ENCODE data around the gene PRKAG1. TPM values are rescaled to one million over a fixed set of nuclear protein-coding genes. Genes with fewer than 3 reads are reported as not detected.

PRKAG1 gene
- polyA plus RNA-seq, 3 donors = 80.8 to 89.0 (median 84.1) TPM

DNA sequence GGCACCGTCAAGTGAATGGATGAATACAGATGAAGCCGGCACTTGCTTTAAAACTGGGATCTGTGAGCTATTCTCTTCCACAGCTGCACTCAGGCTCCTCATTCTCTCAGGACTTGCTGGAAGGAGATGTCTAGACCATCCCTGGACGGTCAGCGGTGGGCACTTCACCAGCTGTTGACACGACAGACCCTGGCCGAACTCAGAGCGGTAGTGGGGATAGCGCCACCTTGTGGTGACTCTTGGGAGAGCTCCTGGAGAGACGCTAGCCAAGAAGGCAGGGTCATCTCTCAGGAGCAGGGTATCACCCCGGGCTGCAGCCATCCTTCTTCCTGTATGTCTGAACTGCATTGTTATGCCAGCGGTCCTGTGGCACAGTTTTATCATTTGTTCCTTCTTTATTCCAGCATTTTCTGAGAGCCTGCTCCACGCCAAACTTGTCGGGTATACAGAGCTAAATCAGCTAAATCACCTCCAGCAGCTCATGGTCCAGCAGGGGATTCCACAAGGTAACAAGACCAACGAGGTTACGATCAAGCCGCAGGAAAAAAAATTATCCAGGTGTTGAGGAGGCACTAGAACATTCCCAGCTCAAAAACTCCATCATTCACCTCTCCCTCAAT is 30.4 kb downstream of the PRKAG1 start:
- DNase-seq (ENCODE audit: low read depth in 3 of 3, low spot score in 2 of 3) = no peak

DNA sequence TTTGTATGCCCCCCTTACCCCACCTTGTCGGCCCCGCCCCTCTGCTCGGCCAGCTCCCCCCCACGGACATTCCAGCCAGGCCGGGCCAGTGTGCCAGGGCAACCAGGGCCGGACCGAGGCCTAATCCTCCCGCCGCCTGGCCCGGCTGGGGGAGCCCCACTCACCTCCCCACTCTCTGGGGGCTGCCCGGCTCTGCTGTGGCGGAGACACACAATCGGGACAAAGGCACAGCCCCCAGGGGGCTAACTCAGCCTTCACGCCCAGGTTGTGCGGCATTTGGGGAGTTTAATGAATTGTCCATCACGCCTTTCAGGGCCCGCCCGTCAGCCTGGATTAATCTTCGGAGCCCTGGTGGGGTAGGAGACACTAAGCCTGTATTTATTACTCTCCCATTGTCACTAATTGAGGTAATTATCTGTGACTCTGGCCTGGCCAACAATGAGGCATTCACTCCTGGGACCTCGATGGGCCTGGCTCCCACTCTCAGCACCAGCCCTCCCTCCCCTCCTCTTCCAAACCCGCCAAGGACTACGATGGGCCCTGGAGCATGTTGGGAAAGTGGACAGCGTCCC is 31.8 kb downstream of the PRKAG1 start:
- DNase-seq (ENCODE audit: low read depth in 3 of 3, low spot score in 2 of 3) = no peak

DNA sequence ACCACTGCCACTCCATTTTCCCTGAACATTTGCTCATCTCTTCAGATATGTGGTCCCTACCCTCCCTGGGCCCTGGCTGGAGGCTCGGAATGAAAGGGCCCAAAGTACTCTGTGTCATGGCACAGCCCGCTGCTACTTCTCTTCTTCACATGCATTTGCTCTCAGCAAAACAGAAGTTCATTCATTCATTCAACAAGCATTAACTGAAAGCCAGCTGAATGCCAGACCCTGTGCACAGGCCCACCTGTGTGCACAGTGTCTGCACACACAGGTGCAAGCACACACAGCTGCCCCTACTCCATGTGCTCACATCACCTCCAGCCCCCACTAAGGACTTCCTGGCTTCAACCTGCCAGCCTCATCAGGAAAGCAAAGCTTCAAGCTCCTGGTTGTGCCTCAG is 32.7 kb downstream of the PRKAG1 start:
- no peak for DNase-seq (ENCODE audit: low read depth in 3 of 3, low spot score in 2 of 3)

DNA sequence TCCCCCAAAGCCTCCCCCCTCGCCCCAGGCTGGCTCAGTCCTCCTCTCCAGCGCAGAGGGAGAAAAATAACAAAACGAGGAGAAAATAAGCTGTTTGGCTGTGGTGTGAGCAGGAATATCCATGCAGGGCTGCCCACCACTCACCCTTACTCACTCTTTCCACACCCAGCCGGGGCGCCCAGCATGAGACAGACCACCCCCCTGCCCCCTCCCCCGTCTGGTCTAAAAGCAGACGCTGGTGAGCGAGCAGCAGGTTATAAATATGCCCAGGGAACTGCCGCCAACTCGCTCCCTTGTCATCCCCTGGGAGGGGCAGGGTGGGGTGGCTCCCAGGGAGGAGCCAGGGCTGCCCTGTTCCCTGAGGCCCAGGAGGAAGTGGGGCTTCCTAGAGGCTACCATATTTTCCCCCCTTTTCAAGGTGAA is 33.1 kb downstream of the PRKAG1 start:
- DNase-seq (ENCODE audit: low read depth in 3 of 3, low spot score in 2 of 3) = no peak

DNA sequence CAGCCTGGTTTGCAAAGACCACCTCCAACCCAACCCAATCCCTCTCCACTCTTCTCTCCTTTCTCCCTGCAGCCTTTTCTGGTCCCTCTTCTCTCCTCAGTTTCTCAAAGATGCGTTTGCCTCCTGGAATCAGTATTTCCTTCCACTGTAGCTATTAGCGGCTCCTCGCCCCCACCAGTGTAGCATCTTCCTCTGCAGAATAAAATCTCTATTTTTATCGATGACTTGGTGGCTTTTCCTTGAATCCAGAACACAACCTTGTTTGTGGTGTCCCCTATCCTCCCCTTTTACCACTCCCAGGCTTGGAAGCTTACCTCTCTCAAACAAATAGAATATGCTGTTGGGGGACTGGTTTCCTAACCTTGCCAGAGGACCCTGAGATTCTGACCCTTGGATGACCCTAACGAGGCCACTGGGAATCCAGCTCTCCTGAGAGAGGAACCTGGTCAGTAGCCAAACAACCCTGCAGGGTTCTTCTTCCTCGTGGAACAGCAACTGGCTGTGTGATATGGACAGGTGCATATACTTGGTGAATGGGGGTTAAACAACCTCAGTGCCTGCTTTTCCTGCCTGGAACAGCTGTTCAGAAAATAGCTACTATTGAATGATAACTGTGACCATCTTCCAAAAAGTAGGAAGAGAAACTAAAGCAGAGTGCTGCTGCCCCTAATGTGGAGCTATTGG is 36.0 kb downstream of the PRKAG1 start:
- DNase-seq (ENCODE audit: low read depth in 3 of 3, low spot score in 2 of 3) = no peak

DNA sequence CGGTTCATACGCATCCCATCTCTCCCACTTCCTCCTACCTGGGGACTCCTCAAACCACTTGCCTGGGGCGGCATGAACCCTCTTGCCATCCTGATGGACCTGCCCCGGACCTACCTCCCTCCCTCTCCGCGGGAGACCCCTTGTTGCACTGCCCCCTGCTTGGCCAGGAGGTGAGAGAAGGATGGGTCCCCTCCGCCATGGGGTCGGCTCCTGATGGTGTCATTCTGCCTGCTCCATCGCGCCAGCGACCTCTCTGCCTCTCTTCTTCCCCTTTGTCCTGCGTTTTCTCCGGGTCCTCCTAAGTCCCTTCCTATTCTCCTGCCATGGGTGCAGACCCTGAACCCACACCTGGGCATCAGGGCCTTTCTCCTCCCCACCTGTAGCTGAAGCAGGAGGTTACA is 36.8 kb downstream of the PRKAG1 start:
- DNase-seq (ENCODE audit: low read depth in 3 of 3, low spot score in 2 of 3) = no peak

DNA sequence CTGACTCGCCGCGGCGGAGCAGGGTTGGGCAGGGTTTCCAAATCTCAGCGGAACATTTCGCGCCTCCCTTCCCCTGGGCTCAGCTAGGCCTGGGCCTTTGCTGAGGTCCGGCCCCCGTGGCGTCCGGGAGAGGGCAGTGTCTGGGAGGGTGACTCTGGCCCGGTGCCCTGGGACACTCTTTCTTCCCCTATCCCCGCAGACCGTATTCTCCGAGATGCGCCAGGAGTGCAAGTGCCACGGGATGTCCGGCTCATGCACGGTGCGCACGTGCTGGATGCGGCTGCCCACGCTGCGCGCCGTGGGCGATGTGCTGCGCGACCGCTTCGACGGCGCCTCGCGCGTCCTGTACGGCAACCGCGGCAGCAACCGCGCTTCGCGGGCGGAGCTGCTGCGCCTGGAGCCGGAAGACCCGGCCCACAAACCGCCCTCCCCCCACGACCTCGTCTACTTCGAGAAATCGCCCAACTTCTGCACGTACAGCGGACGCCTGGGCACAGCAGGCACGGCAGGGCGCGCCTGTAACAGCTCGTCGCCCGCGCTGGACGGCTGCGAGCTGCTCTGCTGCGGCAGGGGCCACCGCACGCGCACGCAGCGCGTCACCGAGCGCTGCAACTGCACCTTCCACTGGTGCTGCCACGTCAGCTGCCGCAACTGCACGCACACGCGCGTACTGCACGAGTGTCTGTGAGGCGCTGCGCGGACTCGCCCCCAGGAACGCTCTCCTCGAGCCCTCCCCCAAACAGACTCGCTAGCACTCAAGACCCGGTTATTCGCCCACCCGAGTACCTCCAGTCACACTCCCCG is 37.4 kb downstream of the PRKAG1 start:
- no peak for DNase-seq (ENCODE audit: low read depth in 3 of 3, low spot score in 2 of 3)

DNA sequence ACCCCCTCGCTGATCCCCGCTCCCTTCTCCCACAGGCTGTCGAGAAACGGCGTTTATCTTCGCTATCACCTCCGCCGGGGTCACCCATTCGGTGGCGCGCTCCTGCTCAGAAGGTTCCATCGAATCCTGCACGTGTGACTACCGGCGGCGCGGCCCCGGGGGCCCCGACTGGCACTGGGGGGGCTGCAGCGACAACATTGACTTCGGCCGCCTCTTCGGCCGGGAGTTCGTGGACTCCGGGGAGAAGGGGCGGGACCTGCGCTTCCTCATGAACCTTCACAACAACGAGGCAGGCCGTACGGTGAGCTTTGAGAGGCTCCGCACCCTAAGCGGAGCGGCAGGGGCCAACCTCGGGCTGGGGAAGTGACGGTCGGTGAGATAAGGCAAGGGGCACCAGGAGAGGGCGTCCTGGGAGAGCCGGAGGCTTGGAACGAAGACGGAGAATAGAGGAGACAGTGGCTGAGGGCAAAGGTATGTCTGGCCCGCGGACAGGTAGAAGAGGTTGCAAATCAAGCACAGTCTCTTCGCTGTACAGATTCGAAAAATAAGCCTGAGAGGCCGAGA is 38.1 kb downstream of the PRKAG1 start:
- DNase-seq (ENCODE audit: low read depth in 3 of 3, low spot score in 2 of 3) = no peak

DNA sequence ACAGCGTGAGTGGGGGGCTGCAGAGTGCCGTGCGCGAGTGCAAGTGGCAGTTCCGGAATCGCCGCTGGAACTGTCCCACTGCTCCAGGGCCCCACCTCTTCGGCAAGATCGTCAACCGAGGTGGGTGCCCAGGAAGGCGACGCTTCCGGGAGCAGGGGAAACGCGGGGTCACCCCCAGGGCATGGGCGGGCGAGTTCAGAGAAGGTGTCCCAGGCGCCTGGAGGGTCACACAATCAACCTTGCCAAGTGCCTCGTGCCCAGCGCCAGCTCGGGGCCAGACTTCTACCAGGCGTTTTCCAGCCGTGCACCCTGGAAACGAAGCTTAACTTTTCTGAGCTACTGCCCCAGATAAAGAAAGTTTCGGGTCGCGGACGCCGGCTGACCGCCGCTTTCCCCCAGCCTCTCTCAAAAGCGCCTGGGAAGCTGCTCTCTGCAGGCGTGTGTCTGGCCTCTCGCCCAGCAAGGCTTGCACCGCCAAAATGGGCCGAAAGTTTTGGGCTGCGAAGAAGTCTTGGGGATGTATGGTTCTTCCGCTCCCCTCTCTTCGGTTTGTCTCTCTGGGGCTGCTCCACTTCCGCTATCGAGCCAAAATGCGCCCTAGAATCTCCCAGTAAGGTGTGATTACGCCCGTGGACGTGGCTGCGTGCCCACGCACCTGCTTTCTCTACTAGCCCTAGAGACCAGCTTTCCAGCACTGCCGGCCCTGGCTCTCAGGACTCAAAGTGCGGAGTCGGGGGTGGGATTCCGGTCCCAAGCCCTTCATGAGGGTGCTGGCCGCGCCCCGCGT is 38.8 kb downstream of the PRKAG1 start:
- DNase-seq (ENCODE audit: low read depth in 3 of 3, low spot score in 2 of 3) = no peak

DNA sequence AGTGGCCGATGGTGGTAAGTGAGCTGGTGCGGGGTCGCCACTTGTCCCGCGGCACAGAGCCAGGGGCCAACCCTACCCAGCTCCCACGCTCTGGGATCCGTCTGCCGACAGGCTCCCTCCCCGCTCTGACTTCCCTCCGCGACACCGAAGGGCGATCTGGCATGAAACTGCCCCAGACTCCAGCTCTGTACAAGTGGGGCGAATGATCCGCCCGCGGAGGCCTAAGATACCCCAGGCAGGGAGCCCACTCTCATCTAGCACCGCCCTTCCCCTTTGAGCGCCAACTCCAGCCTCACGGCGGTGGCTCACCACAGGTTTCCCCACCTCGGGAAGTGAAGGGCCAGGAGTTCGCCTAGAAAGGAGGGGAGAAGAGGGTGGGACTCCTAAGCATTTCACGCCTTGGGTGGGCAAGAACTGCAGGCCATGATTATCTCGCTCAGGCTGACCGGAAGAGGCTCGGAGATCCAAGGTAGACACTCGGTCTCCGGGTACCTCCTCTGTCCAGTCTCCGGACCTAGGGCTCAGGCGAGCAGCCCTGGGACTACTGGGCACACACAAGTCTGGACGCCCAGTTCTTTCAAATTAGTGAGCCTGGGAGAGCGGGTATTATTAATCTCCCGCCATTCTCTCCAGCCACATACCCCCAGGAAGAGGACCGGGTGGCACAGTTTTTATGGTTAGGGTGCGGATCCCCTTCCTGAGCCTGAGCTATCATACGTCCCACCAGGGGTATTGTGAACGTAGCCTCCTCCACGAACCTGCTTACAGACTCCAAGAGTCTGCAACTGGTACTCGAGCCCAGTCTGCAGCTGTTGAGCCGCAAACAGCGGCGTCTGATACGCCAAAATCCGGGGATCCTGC is 39.6 kb downstream of the PRKAG1 start:
- no peak for DNase-seq (ENCODE audit: low read depth in 3 of 3, low spot score in 2 of 3)

DNA sequence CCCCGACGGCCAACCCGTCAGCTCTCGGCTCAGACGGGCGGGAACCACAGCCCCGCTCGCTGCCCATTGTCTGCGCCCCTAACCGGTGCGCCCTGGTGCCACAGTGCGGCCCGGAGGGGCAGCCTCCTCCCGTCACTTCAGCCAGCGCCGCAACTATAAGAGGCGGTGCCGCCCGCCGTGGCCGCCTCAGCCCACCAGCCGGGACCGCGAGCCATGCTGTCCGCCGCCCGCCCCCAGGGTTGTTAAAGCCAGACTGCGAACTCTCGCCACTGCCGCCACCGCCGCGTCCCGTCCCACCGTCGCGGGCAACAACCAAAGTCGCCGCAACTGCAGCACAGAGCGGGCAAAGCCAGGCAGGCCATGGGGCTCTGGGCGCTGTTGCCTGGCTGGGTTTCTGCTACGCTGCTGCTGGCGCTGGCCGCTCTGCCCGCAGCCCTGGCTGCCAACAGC is 40.3 kb downstream of the PRKAG1 start, which contains the start of gene WNT1:
TSS of gene WNT1 (plus strand) at position 32 of the 450 bp plus-strand sequence. CDS start at position 361, 329 bp downstream.
- no peak for DNase-seq (ENCODE audit: low read depth in 3 of 3, low spot score in 2 of 3)

DNA sequence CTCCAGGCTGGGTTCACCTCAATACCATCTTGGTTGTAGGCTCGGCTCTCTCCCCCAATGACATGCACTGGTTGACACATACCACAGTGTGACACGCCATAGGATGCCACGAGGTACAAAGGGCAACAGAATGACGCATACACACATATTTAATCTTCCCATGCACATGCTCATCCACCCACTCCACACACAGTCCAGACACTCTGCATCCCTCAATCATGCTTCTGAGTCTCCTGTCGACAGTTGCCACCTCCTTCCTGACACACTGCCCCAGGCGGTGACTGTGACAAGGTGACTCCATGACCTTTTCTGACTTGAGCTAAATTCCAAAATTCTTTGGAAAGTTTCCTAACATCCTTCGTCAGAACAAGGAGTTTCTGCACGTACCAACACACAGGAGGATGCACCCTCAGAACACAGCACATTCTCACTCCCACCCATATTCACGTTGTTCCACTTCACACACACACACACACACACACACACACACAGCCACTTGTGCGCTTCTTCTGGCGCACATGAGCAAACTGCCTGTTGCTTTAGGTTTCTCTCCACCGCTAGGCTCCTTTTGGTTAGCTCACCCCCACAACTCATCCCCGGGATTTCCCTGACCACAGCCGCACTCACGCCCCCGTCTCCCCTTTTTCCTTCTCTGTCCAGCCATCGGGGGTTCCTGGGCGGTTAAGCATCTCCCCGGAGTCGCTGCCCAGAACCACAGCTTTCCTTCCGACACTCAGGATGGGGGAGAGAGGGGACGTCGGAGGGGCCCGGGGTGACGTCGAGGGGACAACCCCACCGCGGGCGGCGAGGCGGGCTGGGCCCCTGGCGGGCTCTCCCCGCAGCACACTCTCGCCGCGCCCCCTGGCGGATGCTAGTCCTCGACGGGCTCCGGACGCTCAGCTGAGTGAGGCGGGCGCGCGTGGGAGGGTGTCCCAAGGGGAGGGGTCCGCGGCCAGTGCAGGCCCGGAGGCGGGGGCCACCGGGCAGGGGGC is 41.0 kb downstream of the PRKAG1 start:
- no peak for DNase-seq (ENCODE audit: low read depth in 3 of 3, low spot score in 2 of 3)

DNA sequence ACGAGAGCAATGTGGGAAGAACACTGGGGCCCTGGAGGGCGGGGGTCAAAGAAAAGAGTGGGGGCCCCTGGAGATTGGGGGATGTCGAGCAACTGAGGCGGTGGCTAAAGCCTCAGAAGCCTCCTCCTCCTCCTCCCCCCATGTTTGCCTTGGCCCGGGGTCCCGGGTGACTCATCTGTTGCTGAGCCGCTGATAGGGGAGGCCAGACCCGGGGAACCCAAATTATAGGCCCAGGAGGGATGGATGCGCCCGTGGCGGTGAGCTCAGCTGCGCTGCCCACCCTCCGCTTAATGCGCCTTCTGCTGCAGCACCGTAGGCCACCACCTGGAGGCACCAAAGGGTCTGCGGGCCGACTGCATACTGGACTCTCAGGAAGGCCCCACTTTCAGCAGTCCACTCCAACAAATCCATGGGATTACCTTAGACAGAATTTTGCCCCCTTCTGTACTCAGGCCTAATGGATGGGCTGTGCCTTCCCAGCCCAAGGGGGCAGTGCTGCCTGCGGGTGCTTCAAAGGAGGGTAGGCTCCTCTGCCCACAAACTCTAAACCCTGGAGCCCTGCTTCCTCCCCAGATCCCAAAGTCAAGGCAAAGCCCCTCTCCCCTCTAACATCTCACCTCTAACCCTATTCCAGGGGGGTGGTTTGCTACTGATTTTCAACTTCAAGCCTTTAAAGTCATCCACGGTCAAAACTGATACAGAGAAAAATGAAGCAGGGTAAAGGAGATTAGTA is 44.5 kb downstream of the PRKAG1 start:
- no peak for DNase-seq (ENCODE audit: low read depth in 3 of 3, low spot score in 2 of 3)

DNA sequence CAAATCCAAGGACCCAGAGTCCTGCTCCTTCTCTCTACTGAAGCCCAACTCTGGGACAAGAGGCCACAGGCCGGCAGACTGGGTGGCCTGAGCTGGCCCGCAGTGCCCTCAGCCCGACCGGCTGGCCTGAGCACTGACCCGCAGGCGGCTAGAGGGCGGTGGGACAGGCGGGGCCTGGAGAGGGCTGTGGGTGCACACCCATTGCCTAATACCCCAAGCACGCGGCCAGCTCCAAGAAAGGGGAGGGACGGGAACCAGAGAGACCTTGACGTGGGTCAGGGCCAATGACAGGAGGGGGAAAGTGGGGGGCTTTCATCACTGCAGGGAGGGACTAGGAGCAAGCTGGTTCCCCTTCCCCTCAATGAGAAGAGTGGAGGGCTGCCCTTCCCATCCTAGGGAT is 45.0 kb downstream of the PRKAG1 start:
- no peak for DNase-seq (ENCODE audit: low read depth in 3 of 3, low spot score in 2 of 3)

DNA sequence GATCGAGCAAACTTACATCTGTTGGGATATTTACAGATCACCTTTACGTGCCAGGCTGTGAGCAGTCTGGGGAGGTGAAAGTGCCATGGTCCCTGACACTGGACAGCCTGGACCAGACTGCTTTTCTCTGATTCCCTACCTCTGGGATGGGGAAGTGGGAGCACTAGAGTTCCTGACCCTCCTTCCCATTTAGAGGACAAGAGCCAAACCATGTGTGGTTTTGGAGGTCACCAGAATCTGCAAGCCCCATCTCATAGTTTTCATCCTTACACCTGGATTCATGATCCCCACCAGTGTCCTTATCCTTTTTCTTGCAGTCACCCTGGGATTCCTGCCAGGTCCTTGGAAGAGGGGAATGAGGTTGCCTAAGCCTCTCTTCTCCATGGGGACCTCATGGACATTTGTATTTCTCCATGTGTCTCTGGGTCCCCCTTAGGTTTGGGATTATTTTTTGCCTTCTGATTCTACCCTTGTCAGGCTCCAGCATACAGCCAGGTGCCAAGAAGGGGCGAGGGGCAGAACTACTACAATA is 45.6 kb downstream of the PRKAG1 start:
- no peak for DNase-seq (ENCODE audit: low read depth in 3 of 3, low spot score in 2 of 3)

DNA sequence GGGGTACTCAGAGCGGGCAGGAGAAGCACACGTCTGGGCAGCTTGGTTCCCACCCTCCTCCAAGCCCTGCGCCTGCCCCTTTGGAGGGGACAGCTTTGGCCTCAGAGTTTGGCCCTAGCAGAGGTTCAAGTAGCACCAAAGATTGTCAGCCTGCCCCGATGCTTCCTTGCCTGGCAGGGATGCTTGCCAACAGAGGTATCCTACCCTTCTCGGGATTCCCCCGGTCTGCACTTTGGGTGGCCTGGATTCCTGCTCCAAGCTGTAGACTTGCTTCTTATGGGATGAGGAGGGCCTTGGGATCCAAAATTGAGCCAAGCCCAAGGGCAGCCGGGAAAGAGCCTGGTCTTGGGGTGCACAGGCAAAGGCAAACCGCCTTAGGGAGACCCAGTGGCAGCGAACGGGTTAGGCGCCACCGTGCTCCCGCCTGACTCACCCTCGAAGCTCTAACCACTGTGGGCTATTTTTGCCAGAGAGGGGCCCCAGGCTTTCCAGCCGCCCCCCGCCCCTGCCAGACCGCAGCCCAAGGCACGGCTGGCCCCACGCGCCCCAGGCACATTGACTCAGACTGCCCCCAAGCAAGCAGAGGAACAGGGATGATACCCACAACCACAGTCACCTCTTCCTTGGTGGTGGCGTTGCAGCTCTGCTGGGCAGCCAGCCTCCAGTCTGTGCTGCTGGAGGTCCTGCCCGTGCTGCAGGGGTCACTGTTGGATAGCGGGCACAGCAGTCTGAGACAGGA is 46.2 kb downstream of the PRKAG1 start:
- DNase-seq (ENCODE audit: low read depth in 3 of 3, low spot score in 2 of 3) = no peak

Data from right renal cortex interstitium (tissue), 3 donors.